Lung (tissue), 12 donors: ENCODE data around the gene CAMK1. TPM values are rescaled to one million over a fixed set of nuclear protein-coding genes. Genes with fewer than 3 reads are reported as not detected.

ENCODE experiments used
- ATAC-seq: fragments of 200-7000 bp; cut with Tn5 transposase; one replicate; pipeline ENCODE4 v1.9.1; 2020; ENCODE audit warnings: moderate number of reproducible peaks; ENCODE audit not compliant: insufficient read depth, low FRiP score
- DNase-seq, 3 donors: peaks; one replicate each; pipeline ENCODE4 v3.0.0-alpha.2; 2013 to 2017
- H3K27ac ChIP-seq, 2 donors: one replicate each; pipeline ENCODE4 v1.5.1; 2013; ENCODE audit warnings: mild to moderate bottlenecking in 2 of 2, moderate library complexity in 2 of 2, control low read depth in 1 of 2, inconsistent platforms in 1 of 2, low read depth in 1 of 2, low read length in 1 of 2
- H3K27me3 ChIP-seq, 3 donors: one replicate each; pipeline ENCODE4 v1.5.1; 2013; ENCODE audit warnings: low read length in 2 of 3; ENCODE audit not compliant: control insufficient read depth in 3 of 3, insufficient read depth in 3 of 3
- H3K36me3 ChIP-seq, 4 donors: one replicate each; pipeline ENCODE4 v1.5.1; 2013; ENCODE audit warnings: low read length in 4 of 4, mild to moderate bottlenecking in 1 of 4, moderate library complexity in 1 of 4; ENCODE audit not compliant: control insufficient read depth in 4 of 4, insufficient read depth in 4 of 4
- H3K4me1 ChIP-seq, 5 donors: one replicate each; pipeline ENCODE4 v1.5.1; 2013; ENCODE audit warnings: low read length in 5 of 5, mild to moderate bottlenecking in 2 of 5, moderate library complexity in 1 of 5; ENCODE audit not compliant: control insufficient read depth in 5 of 5, insufficient read depth in 5 of 5
- H3K4me3 ChIP-seq: one replicate; pipeline ENCODE4 v1.5.1; 2013; ENCODE audit warnings: mild to moderate bottlenecking, control low read depth, moderate library complexity
- H3K9ac ChIP-seq, 2 donors: one replicate each; pipeline ENCODE4 v1.5.1; 2013; ENCODE audit warnings: low read length in 2 of 2, control low read depth in 1 of 2; ENCODE audit not compliant: insufficient read depth in 1 of 2
- H3K9me3 ChIP-seq, 4 donors: one replicate each; pipeline ENCODE4 v1.5.1; 2013; ENCODE audit warnings: low read length in 3 of 4, mild to moderate bottlenecking in 1 of 4, moderate library complexity in 1 of 4; ENCODE audit not compliant: control insufficient read depth in 4 of 4, insufficient read depth in 3 of 4
- CTCF ChIP-seq: IDR thresholded peaks from 2 replicates; pipeline ENCODE4 v1.5.1; 2012; ENCODE audit warnings: mild to moderate bottlenecking; ENCODE audit errors: control extremely low read depth, extremely low read depth
- WGBS, 2 donors: extraction: QIAGEN DNeasy Blood & Tissue Kit; methylation state at CpG; one replicate each; pipeline ENCODE4 v1.1.7; 2013; 5-methylcytosine and 5-hydroxymethylcytosine counted together
- polyA plus RNA-seq, 2 donors: library from polyadenylated mRNA; stranded (reverse); fragments of 200-250 nt; gene quantifications; one replicate each; pipeline ENCODE4 v1.2.1, GENCODE V29; 2013
- total RNA-seq, 2 donors: library from RNA; depleted of rRNA in 1 of 2; stranded (reverse); fragments of >200 nt in 1 of 2; gene quantifications; one replicate each; pipeline ENCODE4 v1.2.1, GENCODE V29; 2014 to 2021
- donor health status: control.
- donor health status: control.
- donor health status: Bipolar disorder and iron deficiency.
- donor health status: healthy.
- donor health status: DM: yes; HTN: yes; CAD: no.

Gene CAMK1
- total and polyA plus RNA-seq, 4 donors, result 21.7 to 43.9 (median 32.8) TPM

GRCh38 chr3:9804996-9805395 is 35.2 kb upstream of the CAMK1 start:
- Histone ChIP-seq H3K9me3 (no peaks in the 10 kb centered on the region), H3K4me3 (no peak overlapping the region), H3K36me3 (peaks cover 19 to 50% (median 31%) of the 10 kb centered on the region in 4 donors), H3K4me1 (peaks cover 0 to 7% (median 0%) of the 10 kb centered on the region in 5 donors), H3K9ac (no peak overlapping the region), H3K27me3 (no peaks in the 10 kb centered on the region), H3K27ac (no peak overlapping the region)
- TF ChIP-seq CTCF, result no peak
- ATAC-seq (no peak), DNase-seq (no peak)
- 91 to 97% methylated on average over 5 of the region's 5 CpGs for WGBS, 2 donors

GRCh38 chr3:9803494-9803893 is 33.7 kb upstream of the CAMK1 start:
- 94 to 96% methylated on average over 1 of the region's 1 CpG for WGBS, 2 donors
- no peak for ATAC-seq
- no peak overlapping the region for H3K9ac ChIP-seq

GRCh38 chr3:9800529-9800928 is 30.8 kb upstream of the CAMK1 start:
- no peaks in the 10 kb centered on the region for H3K4me1 ChIP-seq
- no peak for ATAC-seq
- no peak overlapping the region for H3K27ac ChIP-seq
- DNase-seq, result no peak
- peaks cover 40 to 62% (median 53%) of the 10 kb centered on the region in 4 donors for H3K36me3 ChIP-seq
- H3K27me3 ChIP-seq, result no peaks in the 10 kb centered on the region
- whole genome bisulfite sequencing, 2 donors, result 88 to 90% methylated on average over 5 of the region's 5 CpGs
- H3K4me3 ChIP-seq, result no peak overlapping the region
- no peak for TF ChIP-seq CTCF
- H3K9ac ChIP-seq, result no peak overlapping the region
- no peaks in the 10 kb centered on the region for H3K9me3 ChIP-seq

More at GRCh38 chr3:9803494-9803893, 33.7 kb upstream of the CAMK1 start:
- H3K4me3 ChIP-seq, result no peak overlapping the region
- no peaks in the 10 kb centered on the region for H3K4me1 ChIP-seq
- H3K36me3 ChIP-seq, result peaks cover 30 to 59% (median 42%) of the 10 kb centered on the region in 4 donors
- DNase-seq, result no peak
- H3K9me3 ChIP-seq, result no peaks in the 10 kb centered on the region
- TF ChIP-seq CTCF, result no peak
- H3K27ac ChIP-seq, result peak overlapping the region in 1 of 2 donors; percentile 35
- H3K27me3 ChIP-seq, result no peaks in the 10 kb centered on the region
